Thyroid gland (tissue), 4 donors: ENCODE data around the gene ELMO1.

Experiments used
- POLR2A ChIP-seq, 2 donors: fragments of 450-650 bp; IDR thresholded peaks; one replicate each; pipeline ENCODE4 v1.6.1; 2017; ENCODE audit warnings: antibody characterized with exemption in 2 of 2, mild to moderate bottlenecking in 2 of 2, moderate library complexity in 1 of 2
- TF ChIP-seq, protein P1 (sequence below), 6 experiments: fragments of 200-600 bp in 3 of 6; fragments of 450-650 bp in 3 of 6; sonication (generic) in 3 of 6; IDR thresholded peaks; one replicate each; pipeline ENCODE4 v1.5.1; 2016 to 2019; ENCODE audit warnings: antibody characterized with exemption in 6 of 6, mild to moderate bottlenecking in 2 of 6, inconsistent platforms in 1 of 6, moderate library complexity in 1 of 6

DNA sequence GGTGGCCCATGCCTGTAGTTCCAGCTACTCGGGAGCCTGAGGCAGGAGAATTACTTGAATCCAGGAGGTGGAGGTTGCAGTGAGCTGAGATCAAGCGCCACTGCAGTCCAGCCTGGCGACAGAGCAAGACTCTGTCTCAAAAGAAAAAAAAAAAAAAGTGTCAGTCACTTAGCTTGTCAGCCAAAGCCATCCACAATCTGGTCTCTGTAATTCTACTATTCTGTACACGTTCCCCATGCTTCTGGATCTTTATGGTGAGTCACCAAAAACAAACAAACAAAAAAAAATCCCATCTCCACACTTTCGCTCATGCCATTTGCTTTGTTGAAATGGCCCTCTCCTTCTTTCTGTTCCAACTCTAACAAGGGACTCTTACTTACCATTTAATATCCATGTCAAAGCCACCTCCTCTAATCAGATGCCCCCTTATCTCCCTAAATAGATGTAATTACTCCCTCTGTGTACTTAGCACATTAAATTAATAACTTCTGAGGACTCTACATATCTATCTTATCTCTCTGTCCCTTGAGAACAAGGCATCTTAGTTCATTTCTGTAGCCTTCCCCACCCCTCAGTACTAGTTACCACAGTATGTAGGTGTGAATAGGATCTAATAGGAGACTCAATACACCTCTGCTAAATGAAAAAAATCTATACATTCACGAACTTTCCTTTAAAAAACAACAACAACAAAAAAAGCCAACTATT, 128.4 kb downstream of the ELMO1 start:
- TF ChIP-seq POLR2A (IDR thresholded peaks at IDR 0.05): no peak
- TF ChIP-seq, protein P1, sequence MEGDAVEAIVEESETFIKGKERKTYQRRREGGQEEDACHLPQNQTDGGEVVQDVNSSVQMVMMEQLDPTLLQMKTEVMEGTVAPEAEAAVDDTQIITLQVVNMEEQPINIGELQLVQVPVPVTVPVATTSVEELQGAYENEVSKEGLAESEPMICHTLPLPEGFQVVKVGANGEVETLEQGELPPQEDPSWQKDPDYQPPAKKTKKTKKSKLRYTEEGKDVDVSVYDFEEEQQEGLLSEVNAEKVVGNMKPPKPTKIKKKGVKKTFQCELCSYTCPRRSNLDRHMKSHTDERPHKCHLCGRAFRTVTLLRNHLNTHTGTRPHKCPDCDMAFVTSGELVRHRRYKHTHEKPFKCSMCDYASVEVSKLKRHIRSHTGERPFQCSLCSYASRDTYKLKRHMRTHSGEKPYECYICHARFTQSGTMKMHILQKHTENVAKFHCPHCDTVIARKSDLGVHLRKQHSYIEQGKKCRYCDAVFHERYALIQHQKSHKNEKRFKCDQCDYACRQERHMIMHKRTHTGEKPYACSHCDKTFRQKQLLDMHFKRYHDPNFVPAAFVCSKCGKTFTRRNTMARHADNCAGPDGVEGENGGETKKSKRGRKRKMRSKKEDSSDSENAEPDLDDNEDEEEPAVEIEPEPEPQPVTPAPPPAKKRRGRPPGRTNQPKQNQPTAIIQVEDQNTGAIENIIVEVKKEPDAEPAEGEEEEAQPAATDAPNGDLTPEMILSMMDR (IDR thresholded peaks at IDR 0.05): no peak
